GM10266 (cell line): ENCODE data around the gene FLNA.

ENCODE experiments used
- DNase-seq: peaks from one replicate; pipeline ENCODE4 v3.0.0; 2012; ENCODE audit errors: extremely low spot score
- TF ChIP-seq, protein P1 (sequence below): IDR thresholded peaks from 2 replicates; pipeline ENCODE4 v1.5.1; 2012; ENCODE audit warnings: mild to moderate bottlenecking, low read depth; ENCODE audit not compliant: control insufficient read depth, insufficient read depth; ENCODE audit errors: missing control alignments

Gene FLNA

DNA sequence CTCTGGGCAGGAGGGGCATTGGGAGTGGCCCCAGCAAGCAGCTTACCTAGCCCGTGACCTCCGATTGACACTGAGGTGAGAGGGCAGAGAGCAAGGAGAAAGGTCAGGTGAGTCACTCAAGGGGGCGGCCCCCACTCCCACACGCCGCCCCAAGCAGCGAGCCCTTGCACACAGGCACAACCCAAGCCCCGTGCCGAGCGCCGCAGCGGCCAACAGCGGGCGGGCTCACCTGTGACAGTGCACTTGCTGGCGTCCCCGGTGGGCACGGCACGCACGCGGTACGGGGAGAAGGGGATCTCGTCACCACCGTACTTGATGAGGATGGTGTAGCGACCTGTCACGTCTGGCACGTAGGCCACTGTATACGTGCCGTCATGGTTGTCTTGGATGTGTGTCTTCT, 17.2 kb downstream of the FLNA start:
- TF ChIP-seq, protein P1, sequence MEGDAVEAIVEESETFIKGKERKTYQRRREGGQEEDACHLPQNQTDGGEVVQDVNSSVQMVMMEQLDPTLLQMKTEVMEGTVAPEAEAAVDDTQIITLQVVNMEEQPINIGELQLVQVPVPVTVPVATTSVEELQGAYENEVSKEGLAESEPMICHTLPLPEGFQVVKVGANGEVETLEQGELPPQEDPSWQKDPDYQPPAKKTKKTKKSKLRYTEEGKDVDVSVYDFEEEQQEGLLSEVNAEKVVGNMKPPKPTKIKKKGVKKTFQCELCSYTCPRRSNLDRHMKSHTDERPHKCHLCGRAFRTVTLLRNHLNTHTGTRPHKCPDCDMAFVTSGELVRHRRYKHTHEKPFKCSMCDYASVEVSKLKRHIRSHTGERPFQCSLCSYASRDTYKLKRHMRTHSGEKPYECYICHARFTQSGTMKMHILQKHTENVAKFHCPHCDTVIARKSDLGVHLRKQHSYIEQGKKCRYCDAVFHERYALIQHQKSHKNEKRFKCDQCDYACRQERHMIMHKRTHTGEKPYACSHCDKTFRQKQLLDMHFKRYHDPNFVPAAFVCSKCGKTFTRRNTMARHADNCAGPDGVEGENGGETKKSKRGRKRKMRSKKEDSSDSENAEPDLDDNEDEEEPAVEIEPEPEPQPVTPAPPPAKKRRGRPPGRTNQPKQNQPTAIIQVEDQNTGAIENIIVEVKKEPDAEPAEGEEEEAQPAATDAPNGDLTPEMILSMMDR = no peak
- DNase-seq = no peak

DNA sequence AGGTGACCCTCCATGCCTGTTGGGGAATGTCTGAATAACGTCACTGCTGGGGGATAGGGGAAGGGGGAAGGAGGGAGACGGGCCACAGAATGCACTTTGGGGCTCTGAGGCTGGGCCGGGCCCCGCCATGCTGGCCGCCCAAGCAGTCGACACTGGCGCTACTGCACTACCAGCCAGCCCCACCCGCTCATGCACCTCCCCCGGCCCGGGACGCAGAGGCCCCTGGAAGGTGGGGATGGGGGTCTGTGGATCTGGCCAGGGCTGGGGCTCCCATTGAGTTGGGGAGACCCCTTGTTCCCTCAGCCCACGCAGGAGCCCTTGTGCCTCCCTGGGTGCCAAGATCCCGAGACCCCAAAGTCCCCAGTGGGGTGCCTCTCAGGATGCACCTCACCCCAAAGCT, 17.8 kb downstream of the FLNA start:
- no peak for DNase-seq
- TF ChIP-seq, protein P1 = no peak

DNA sequence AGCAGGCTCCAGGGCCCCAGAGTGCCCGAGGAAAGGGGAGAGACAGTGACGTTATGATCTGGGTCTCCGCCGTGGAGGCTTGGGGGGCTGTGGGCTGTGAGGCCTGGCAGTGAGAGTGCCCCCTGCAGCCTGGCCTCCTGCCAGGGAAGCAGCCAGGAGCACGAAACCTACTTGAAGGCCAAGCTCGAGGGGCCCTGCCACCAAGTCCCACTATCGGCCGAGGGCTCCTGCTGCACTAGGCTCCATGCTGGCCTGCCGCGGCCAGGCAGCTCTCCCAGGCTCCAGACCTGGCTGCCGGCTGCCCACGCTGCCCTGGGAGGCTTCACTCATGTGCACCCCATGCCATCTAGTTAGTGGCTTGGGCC, 18.7 kb downstream of the FLNA start:
- TF ChIP-seq, protein P1 = no peak
- no peak for DNase-seq

DNA sequence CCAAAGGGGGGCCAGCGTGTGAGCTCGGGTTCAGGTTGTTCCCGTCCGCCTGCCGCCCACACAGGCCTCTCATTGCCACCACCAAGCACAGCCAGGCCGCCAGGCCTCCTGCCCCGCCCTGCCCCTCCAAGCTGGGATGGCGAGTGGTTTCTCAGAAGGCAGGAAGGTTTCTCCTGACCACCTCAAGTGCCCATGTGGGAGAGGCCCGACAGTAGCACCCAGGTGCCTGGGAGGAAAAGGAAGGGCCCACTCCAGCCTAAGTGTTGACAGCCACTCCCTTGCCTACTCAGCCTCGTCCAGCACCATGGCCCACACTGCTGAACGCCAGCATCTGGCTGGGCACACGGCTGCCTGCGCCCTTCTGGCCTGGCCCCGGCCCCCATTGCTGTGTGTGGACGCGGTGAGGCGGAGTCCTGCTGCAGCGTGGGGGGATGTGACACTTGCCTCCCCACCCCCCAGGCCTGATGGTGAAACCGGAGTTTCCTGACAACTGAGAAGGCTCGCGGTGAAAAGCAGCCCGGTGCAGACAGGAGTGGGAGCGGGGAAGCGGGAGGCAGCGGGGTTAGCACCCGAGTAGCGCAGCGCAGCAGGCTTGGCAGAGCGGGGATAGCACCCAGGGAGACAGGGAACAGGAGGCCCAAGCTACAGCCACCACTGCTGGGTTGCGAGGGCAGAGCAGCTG, 19.2 kb downstream of the FLNA start:
- TF ChIP-seq, protein P1 = no peak
- DNase-seq = no peak

DNA sequence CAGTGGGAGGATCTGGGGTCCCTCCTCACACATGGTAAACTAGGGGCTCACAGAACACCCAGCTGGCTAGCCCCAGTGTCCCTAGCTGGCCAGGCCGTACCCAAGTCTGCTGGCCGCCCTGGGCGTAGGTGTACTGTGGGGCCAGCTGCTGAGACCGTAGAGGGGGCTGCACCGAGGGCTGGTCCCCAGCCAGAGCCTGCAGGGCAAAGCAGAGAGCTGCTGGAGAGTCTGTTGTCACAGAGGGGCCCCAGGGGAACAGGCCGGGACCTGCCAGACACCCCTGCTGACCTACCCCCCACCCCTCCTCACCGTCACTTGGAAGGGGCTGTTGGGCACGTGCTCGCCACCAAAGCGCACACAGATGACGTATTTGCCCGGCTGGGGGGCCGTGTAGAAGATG, 19.9 kb downstream of the FLNA start:
- TF ChIP-seq, protein P1 = no peak
- no peak for DNase-seq

DNA sequence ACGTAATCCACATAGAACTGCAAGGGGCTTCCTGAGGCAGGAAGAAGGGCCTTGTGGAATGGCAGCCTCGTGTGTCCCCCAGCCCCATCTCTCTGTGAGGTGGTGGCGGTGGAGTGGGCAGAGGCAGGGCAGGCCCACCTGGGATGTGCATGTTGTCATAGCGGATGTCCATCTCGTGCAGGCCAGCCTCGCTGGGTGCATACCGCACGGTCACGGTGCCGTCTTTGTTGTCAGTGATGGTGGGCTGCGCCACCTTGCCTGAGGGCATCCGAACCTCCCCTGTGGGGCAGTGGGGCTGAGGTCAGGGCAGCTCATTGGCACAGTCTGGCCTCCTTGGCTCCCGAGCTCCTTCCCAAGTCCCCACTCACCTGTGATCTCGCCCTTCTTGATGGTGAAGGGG, 20.4 kb downstream of the FLNA start:
- no peak for DNase-seq
- TF ChIP-seq, protein P1 = no peak

DNA sequence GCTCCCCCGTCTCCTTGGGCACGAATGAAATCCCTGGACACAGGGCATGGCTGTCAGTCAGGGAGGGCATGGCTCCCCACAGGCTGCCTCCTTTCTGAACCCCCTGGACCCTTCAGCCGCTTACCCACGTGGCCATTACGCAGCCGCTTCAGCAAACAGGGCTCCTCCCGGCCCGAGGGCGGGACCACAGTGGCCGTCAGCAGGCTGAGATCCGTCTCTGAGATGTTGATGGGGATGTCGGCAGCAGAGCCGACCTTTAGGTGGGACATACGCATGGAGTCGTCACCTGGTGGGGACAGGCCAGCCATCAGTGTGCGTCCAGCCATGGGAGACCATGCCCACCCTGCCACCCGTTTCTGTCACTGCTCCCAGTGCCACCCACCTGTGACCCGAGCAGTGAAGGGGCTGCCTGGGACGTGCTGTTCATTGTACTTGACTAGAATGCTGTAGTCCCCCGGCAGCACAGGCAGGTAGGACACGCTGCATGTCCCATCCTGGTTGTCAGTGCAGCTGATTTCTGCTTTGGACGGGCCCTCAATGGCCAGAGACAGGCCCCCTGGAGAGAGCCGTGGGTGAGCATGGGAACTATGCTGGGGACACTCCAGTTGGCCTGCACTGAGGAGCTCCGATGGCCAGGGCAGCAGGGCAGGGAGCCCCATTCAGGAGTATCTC, 21.1 kb downstream of the FLNA start:
- no peak for DNase-seq
- TF ChIP-seq, protein P1 = no peak
